NCI-H2107 (cell line): ENCODE data around the gene LDLRAD4.

Experiments used
- DNase-seq: peaks from one replicate; lab custom pipeline; 2025; lab: John Stamatoyannopoulos, UW

LDLRAD4 gene

GRCh38 chr18:13285874-13286273 is 67.3 kb downstream of the LDLRAD4 start:
- DNase-seq = no peak

DNA sequence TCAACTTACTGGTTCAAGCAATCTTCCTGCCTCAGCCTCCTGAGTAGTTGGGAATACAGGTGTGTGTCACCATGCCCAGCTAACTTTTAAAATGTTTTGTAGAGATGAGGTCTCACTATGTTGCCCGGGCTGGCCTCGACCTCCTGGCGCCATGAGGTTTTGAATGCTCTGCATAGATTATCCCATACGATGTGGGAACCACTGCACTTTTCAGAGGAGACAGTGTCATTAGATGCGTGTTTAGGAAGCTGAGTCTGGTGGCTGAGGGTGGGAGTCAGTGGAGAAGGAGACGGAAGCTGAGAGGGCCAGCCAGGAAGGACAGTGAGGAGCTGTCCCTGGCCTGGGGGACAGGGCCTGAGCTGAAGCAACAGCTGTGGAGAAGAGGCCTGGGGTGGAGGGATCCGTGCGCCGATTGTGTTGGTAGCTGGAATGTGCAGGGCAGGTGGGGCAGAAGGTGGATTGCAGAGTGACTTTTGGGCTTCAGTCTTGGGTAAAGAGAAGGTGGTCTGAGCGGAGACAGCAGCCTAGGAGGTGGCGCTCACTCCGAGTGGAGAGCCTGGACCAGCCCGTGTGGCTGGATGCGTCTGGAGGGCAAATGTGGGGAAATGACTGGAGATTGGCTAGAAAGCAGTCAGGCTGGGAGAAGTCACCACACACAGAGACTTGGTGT is 68.0 kb downstream of the LDLRAD4 start:
- no peak for DNase-seq

DNA sequence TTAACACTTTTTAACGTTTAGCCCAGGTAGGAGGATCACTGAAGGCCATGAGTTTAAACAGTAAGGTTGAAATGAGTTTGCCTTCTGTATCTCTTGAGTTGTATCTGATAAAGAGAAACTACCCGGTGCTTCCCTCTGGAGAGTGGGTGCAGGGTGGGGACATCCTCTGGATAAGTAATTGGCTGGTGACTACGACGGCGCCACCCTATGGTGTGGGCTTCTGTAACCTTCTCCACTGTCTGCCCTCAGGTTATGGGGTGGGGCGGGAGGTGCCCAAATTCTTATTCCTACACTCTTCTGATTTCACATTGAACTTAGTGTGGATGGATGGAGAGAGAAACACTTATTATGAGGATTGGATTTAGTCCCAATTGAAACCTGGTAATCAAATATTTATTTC is 68.8 kb downstream of the LDLRAD4 start:
- no peak for DNase-seq

GRCh38 chr18:13288509-13289133 is 70.1 kb downstream of the LDLRAD4 start:
- no peak for DNase-seq

DNA sequence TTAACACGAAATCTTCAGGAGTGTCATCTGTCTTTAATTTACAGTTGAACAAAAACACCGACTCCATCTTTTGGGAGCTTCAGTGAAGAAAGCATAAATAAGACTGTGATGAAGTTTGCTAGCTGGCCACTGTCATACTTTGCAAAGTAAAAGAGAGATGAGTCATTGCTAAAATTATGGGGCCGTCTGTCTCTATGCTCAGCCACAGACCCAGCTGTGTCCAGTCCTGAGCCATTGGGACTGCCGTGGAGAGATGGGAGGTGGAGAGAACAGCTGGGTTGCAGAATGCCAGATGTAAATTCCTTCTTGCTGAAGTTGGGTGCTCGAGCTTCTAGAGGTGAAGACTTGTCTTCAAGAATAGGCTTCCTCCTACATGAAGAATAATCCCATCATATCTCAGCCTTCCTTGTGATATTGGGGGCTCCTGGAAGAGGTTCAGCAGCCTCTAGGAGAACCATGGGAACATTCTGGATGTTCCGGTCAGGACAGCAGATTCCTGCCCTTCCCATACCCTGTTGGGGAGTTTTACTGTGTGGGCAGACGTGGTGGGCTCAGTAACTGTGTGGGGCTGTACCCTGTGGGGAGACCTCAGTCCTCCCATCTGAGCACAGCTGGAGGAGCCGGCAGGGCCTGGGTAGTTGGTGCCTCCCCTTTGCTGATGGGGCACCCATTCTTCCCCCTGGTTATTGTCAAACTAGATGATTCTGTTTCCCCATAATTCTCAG is 71.1 kb downstream of the LDLRAD4 start:
- no peak for DNase-seq

GRCh38 chr18:13290856-13291271 is 72.3 kb downstream of the LDLRAD4 start:
- no peak for DNase-seq

DNA sequence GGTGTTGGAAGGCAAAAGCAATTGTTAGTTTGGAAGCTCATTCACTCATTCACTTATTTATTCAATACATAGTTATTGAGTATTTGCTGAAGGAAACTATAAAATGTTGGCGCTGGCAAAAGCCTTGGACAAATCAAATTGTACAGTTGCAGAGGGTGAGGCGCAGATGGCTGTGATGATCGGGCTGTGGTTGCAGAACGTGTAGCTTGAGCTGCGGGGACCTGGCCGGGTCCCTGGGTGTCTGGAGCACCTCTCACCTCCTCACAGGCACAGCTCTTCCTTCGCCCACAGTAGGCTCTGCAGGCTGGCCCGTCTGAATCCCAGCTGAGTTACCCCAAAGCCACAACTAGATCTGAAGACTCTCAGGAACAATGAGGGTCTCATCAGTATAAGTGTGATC is 72.7 kb downstream of the LDLRAD4 start:
- no peak for DNase-seq

GRCh38 chr18:13291745-13292447 is 73.3 kb downstream of the LDLRAD4 start:
- no peak for DNase-seq

- no peak for DNase-seq
These were observed 74.2 kb downstream of the LDLRAD4 start for GRCh38 chr18:13292736-13293135.

DNA sequence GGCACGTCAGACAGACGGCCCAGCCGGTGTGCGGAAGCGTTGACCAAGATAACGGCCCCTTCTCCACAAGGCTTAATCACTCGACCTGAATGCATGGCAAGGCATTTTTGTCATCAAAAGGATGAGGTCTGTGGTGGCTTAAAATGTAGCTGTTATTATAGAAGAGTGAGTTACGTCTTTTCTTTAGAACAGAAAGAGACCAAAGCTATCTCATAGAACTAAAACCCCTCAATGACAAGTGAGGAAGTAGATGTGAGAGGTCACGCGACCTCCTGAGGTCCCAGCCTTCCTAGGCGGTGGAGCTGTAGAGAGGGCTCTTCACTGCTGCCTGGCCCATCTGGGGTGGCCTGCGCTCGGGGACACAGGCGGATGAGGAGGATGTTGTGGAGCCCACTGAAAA is 75.7 kb downstream of the LDLRAD4 start:
- DNase-seq = no peak

- DNase-seq = no peak
These were observed 77.3 kb downstream of the LDLRAD4 start for GRCh38 chr18:13295894-13296293.

GRCh38 chr18:13296867-13297574 is 78.5 kb downstream of the LDLRAD4 start:
- no peak for DNase-seq

- DNase-seq = no peak
These were observed 79.7 kb downstream of the LDLRAD4 start for GRCh38 chr18:13298262-13298661.

- no peak for DNase-seq
These were observed 81.5 kb downstream of the LDLRAD4 start for GRCh38 chr18:13300029-13300428.

- no peak for DNase-seq
These were observed 82.2 kb downstream of the LDLRAD4 start for GRCh38 chr18:13300796-13301195.

- DNase-seq = no peak
These were observed 83.5 kb downstream of the LDLRAD4 start for GRCh38 chr18:13302040-13302439.

- no peak for DNase-seq
These were observed 84.1 kb downstream of the LDLRAD4 start for GRCh38 chr18:13302457-13303225.

DNA sequence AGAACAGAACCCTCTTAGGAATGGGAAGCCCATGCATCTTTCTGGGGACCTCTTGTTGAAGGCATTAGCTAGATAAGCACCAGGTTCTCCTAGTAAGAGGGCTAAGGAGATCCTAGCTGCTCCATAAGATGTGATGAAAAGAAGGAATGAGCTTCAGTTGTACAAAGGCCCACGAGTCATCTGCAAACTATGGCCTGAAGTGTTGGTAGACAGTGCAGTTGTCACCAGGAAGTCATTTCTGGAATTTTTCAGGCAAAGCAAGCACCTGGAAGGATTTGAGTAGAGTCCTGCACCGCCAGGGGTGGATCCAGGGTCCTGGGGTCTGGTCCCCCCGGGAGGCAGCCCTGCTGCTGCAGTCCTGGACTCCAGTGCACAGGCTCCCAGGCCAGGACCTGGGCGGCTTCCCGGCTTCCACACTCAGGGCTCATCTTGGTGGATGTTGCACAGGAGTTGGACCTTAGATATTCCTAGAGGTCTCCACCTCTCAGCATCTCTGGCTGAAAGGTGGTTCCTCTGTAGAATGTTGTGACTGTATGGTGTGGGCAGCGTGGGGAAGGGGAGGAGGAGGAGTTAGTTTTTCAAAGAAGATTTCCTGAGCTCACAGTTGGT is 85.3 kb downstream of the LDLRAD4 start:
- no peak for DNase-seq

DNA sequence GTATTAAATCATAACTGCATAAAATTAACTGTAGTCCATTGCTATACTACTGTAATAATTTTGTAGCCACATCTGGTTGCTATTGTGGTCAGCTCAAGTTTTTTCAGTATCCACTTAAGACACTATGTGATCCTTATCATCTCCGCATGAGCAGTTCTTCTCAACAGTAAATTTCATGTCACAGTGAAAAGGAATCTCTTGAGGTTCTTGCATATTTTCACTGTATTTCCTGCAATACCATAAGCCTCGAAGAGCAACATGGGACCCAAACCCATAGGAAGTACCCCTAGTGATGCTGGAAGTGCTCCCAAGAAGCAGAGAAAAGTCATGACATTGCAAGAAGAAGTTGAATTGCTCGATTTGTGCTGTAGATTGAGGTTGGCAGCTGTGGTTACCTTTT is 86.7 kb downstream of the LDLRAD4 start:
- DNase-seq = no peak

DNA sequence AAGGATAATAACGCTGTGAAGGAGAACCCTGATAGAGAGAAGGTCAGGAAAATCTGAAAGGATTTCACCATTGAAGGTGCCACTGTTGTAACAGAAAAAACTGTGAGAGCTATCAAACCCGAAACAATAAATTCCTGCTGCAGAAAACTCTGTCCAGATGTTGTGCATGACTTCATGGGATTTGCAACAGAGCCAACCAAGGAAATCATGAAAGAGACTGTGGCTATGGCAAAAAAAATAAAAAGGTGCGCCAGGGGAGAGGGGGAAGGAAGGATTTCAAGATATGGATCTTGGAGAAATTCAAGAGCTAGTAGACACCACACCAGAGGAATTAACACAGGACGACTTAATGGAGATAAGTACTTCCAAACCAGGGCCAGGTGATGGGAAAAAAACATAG is 88.0 kb downstream of the LDLRAD4 start:
- no peak for DNase-seq

DNA sequence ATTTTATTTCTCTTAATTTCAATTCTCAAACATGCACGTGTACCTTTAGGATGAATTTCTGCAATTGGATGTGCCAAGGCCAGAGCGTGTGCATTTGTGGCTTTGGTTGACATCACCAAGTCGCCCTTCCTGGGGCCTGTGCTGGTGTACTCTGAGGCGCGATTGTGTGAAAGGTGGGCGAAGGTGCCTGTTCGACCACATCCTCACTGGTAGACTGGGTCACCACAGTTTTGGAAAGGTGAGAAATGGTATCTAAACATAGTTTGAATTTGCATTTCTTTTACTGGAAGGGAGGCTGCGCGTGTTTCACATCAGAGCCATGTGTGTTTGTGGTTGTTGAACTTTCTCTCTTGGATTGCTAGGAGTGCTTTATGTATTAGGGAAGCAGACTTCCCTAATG is 89.8 kb downstream of the LDLRAD4 start:
- no peak for DNase-seq
